Testis (tissue), 2 donors: ENCODE measurements around the gene RGS12.

Source experiments
- POLR2A ChIP-seq: fragments of 450-650 bp; IDR thresholded peaks from one replicate; pipeline ENCODE4 v1.6.1; 2017; ENCODE audit warnings: antibody characterized with exemption, mild to moderate bottlenecking, moderate library complexity
- TF ChIP-seq, protein P1 (sequence below), 3 experiments: fragments of 450-650 bp in 2 of 3; fragments of 200-600 bp in 1 of 3; sonication (generic) in 1 of 3; IDR thresholded peaks; one replicate each; pipeline ENCODE4 v1.5.1; 2016 to 2019; ENCODE audit warnings: antibody characterized with exemption in 3 of 3, mild to moderate bottlenecking in 2 of 3, moderate library complexity in 1 of 3

DNA sequence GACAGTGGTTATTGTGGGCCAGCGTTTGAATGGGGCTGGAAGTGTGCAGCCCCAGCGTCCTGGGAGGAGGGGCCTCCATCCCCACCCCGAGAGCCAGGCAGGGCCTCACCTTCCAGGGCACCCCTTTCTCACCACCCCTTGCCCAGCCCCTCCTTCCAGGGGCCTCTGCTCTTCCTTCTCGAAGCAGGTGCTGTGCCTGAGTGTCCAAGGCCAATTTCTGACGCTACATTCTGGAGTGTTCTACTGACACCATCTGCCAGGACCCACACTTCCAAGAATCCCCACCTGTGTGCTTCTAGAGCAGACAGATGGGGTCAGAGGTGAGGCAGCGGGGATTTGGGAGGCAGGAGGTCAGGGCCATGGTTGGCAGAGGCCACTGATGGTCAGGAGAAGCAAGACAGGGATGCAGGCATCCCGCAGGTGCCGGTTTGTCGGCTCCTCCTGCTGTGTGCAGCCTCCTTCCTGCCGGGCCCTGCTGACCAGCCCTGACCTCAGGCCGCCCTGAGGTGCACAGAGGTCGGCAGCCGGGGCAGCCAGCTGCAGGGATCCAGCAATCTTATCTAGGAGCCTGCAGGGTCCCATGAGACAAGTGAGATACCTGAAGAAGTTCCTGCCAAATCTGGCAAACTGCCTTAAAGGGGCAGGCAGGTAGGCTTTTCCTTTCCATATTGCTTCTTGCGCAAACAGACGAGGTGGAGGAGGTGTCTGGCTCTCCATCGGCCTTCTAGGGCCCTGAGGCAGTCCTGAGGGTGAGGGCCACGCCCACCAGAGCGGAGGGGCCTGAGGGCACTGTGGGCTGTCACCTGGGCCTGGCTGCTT lies 25.0 kb upstream of the RGS12 start:
- TF ChIP-seq, protein P1, sequence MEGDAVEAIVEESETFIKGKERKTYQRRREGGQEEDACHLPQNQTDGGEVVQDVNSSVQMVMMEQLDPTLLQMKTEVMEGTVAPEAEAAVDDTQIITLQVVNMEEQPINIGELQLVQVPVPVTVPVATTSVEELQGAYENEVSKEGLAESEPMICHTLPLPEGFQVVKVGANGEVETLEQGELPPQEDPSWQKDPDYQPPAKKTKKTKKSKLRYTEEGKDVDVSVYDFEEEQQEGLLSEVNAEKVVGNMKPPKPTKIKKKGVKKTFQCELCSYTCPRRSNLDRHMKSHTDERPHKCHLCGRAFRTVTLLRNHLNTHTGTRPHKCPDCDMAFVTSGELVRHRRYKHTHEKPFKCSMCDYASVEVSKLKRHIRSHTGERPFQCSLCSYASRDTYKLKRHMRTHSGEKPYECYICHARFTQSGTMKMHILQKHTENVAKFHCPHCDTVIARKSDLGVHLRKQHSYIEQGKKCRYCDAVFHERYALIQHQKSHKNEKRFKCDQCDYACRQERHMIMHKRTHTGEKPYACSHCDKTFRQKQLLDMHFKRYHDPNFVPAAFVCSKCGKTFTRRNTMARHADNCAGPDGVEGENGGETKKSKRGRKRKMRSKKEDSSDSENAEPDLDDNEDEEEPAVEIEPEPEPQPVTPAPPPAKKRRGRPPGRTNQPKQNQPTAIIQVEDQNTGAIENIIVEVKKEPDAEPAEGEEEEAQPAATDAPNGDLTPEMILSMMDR (IDR thresholded peaks at IDR 0.05): no peak
- no peak for TF ChIP-seq POLR2A
